SK-N-SH treated with all-trans-retinoic acid at 6 μM for 48 hours (cell line): Measurements from ENCODE around the gene PPARG.
"Not testable (repeated sequence)": the region's sequence is repeated elsewhere in the genome, so short reads cannot be mapped to it uniquely, and the experiment has no call there.

Experiments used
- ATAC-seq: fragments of 200-7000 bp; cut with Tn5 transposase; 3 replicates; pipeline ENCODE4 v1.9.1; 2020; ENCODE audit warnings: mild to moderate bottlenecking, moderate library complexity
- ARNTL ChIP-seq: fragments of 450-650 bp; formaldehyde crosslinking; IDR thresholded peaks from 2 replicates; pipeline ENCODE4 v1.5.0; 2020; ENCODE audit warnings: low read depth, mild to moderate bottlenecking, moderate library complexity, borderline replicate concordance
- BACH2 ChIP-seq: fragments of 250-450 bp; sonication (Bioruptor Pico); IDR thresholded peaks from 2 replicates; pipeline ENCODE4 v1.9.0; 2021; ENCODE audit warnings: mild to moderate bottlenecking, borderline replicate concordance
- CSDC2 ChIP-seq: fragments of 250-450 bp; sonication (Bioruptor Pico); IDR thresholded peaks from 2 replicates; pipeline ENCODE4 v1.5.0; 2020; ENCODE audit warnings: mild to moderate bottlenecking, moderate library complexity
- ESRRG ChIP-seq: fragments of 250-450 bp; sonication (Bioruptor Pico); IDR thresholded peaks from 2 replicates; pipeline ENCODE4 v1.6.1; 2021; ENCODE audit warnings: mild to moderate bottlenecking
- GLIS3 ChIP-seq: fragments of 250-450 bp; sonication (Bioruptor Pico); IDR thresholded peaks from 2 replicates; pipeline ENCODE4 v1.5.0; 2020; ENCODE audit warnings: mild to moderate bottlenecking, moderate library complexity
- ISL1 ChIP-seq: fragments of 250-450 bp; sonication (Bioruptor Pico); IDR thresholded peaks from 2 replicates; pipeline ENCODE4 v2.1.2; 2022; ENCODE audit warnings: mild to moderate bottlenecking, moderate library complexity
- OSR1 ChIP-seq: fragments of 250-450 bp; sonication (Bioruptor Pico); IDR thresholded peaks from 2 replicates; pipeline ENCODE4 v1.8.0; 2022; ENCODE audit warnings: moderate library complexity, mild to moderate bottlenecking, inconsistent platforms
- PPARA ChIP-seq: fragments of 250-450 bp; sonication (Bioruptor Pico); IDR thresholded peaks from 2 replicates; pipeline ENCODE4 v1.5.0; 2020; ENCODE audit warnings: mild to moderate bottlenecking, borderline replicate concordance
- RARB ChIP-seq: fragments of 250-450 bp; sonication (Bioruptor Pico); IDR thresholded peaks from 2 replicates; pipeline ENCODE4 v1.8.0; 2021; ENCODE audit warnings: mild to moderate bottlenecking, moderate library complexity
- SNAI2 ChIP-seq: fragments of 250-450 bp; sonication (Bioruptor Pico); IDR thresholded peaks from 2 replicates; pipeline ENCODE4 v1.5.0; 2020; ENCODE audit warnings: mild to moderate bottlenecking, moderate library complexity
- TCF4 ChIP-seq: fragments of 250-450 bp; sonication (Bioruptor Pico); IDR thresholded peaks from 2 replicates; pipeline ENCODE4 v1.8.0; 2021; ENCODE audit warnings: mild to moderate bottlenecking, moderate library complexity, borderline replicate concordance
- TOX ChIP-seq: fragments of 250-450 bp; sonication (Bioruptor Pico); IDR thresholded peaks from 2 replicates; pipeline ENCODE4 v1.8.0; 2021; ENCODE audit warnings: mild to moderate bottlenecking, moderate library complexity, borderline replicate concordance
- ZC3H10 ChIP-seq: fragments of 250-450 bp; sonication (Bioruptor Pico); IDR thresholded peaks from 2 replicates; pipeline ENCODE4 v1.5.1; 2021; ENCODE audit warnings: mild to moderate bottlenecking, moderate library complexity
- ZFP3 ChIP-seq: fragments of 250-450 bp; sonication (Bioruptor Pico); IDR thresholded peaks from 2 replicates; pipeline ENCODE4 v1.5.0; 2020; ENCODE audit warnings: mild to moderate bottlenecking, moderate library complexity
- ZFP30 ChIP-seq: fragments of 450-650 bp; formaldehyde crosslinking; IDR thresholded peaks from 2 replicates; pipeline ENCODE4 v1.5.0; 2022; ENCODE audit warnings: mild to moderate bottlenecking, moderate library complexity
- ZNF565 ChIP-seq: fragments of 450-650 bp; formaldehyde crosslinking; conservative IDR thresholded peaks from 2 replicates; pipeline ENCODE4 v1.5.0; 2020; ENCODE audit warnings: low read depth, mild to moderate bottlenecking, moderate library complexity
- ZNF70 ChIP-seq: fragments of 450-650 bp; formaldehyde crosslinking; IDR thresholded peaks from 2 replicates; pipeline ENCODE4 v1.5.0; 2020; ENCODE audit warnings: mild to moderate bottlenecking, moderate library complexity
- ZNF8 ChIP-seq: fragments of 450-650 bp; formaldehyde crosslinking; IDR thresholded peaks from 2 replicates; pipeline ENCODE4 v1.5.0; 2020; ENCODE audit warnings: mild to moderate bottlenecking, moderate library complexity
- TF ChIP-seq, protein P1 (sequence below): fragments of 250-450 bp; sonication (Bioruptor Pico); IDR thresholded peaks from 2 replicates; pipeline ENCODE4 v1.5.1; 2021; ENCODE audit warnings: mild to moderate bottlenecking, moderate library complexity
- TF ChIP-seq, protein P2 (sequence below): fragments of 250-450 bp; sonication (Bioruptor Pico); IDR thresholded peaks from 2 replicates; pipeline ENCODE4 v1.5.1; 2020; ENCODE audit warnings: low read depth, mild to moderate bottlenecking, moderate library complexity
- TF ChIP-seq, protein P3 (sequence below): fragments of 250-450 bp; sonication (Bioruptor Pico); IDR thresholded peaks from 2 replicates; pipeline ENCODE4 v1.8.0; 2021; ENCODE audit warnings: low read depth, mild to moderate bottlenecking, moderate library complexity, borderline replicate concordance
- TF ChIP-seq, protein P4 (sequence below): fragments of 250-450 bp; sonication (Bioruptor Pico); IDR thresholded peaks from 2 replicates; pipeline ENCODE4 v1.8.0; 2020; ENCODE audit warnings: mild to moderate bottlenecking, moderate library complexity, borderline replicate concordance
- TF ChIP-seq, protein P5 (sequence below): fragments of 250-450 bp; sonication (Bioruptor Pico); IDR thresholded peaks from 2 replicates; pipeline ENCODE4 v1.5.0; 2020; ENCODE audit warnings: mild to moderate bottlenecking, moderate library complexity

PPARG gene

DNA sequence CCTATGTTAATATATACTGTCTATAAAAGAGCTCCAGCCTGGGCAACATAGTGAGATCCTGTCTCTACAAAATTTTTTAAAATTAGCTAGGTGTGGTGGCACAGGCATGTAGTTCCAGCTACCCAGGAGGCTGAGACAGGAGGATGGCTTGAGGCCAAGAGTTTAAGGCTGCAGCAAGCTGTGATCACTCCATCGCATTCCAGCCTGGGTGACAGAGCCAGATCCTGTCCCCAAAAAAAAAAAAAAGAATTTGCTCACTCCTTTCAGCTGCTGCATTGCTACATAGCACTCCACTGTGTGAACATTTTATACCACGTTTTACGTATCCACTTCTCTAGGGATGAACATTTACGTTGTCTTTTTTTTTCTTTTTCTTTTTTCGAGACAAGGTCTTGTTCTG is 189.5 kb downstream of the PPARG start (continued):
- TF ChIP-seq, protein P1, sequence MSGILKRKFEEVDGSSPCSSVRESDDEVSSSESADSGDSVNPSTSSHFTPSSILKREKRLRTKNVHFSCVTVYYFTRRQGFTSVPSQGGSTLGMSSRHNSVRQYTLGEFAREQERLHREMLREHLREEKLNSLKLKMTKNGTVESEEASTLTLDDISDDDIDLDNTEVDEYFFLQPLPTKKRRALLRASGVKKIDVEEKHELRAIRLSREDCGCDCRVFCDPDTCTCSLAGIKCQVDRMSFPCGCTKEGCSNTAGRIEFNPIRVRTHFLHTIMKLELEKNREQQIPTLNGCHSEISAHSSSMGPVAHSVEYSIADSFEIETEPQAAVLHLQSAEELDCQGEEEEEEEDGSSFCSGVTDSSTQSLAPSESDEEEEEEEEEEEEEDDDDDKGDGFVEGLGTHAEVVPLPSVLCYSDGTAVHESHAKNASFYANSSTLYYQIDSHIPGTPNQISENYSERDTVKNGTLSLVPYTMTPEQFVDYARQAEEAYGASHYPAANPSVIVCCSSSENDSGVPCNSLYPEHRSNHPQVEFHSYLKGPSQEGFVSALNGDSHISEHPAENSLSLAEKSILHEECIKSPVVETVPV (CRISPR knock-in tag), result no peak
- TF ChIP-seq TCF4 (CRISPR knock-in tag), result no peak
- TF ChIP-seq ESRRG (CRISPR knock-in tag), result no peak
- no peak for TF ChIP-seq BACH2 (CRISPR knock-in tag)
- TF ChIP-seq, all 23 proteins: peak for 0

DNA sequence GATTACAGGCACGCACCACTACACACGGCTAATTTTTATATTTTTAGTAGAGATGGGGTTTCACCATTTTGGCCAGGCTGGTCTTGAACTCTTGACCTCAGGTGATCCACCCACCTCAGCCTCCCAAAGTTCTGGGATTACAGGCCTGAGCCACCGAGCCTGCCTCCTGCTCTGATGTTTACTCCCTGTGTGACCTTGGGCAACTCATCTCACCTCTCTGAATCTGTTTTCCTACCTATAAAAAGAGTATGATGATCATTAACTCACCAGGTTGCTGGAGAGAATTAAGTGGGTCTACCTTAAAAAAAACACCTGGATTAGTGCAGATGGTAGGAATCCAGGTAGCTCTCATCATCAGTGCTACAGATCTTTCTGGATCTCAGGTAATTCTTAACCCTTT is 190.3 kb downstream of the PPARG start:
- not testable (repeated sequence) for ATAC-seq

DNA sequence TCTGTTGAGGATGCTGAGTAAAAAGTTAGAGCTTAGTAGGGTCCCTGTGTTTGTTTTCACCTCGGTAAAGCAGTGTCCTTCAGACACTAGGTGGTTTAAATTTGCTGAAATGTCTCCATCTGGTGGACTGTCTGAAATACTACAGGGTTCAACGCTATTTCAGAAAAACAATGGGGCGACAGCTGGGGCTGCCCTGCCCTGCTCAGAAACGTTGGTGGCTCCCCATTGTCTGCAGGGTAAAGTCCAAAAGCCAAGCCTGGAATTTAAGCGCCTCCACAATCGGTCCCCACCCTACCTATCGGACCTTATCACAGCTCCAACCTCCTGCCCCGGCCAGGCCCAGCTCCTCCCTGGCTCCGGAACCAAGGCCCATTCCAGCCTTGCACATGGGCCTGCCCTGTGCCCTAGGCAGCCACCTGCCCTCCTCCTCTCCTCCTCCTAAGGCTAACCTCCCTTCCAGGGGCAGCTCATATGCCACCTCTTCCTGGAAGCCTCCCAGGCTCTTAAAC is 191.1 kb downstream of the PPARG start:
- peak; percentile 53 for ATAC-seq
- TF ChIP-seq RARB (CRISPR knock-in tag) (no peak), ISL1 (CRISPR knock-in tag) (no peak), ZFP3 (CRISPR knock-in tag) (no peak), OSR1 (CRISPR knock-in tag) (no peak), ZC3H10 (CRISPR knock-in tag) (no peak), CSDC2 (no peak)
- TF ChIP-seq, all 23 proteins: peak for 0

DNA sequence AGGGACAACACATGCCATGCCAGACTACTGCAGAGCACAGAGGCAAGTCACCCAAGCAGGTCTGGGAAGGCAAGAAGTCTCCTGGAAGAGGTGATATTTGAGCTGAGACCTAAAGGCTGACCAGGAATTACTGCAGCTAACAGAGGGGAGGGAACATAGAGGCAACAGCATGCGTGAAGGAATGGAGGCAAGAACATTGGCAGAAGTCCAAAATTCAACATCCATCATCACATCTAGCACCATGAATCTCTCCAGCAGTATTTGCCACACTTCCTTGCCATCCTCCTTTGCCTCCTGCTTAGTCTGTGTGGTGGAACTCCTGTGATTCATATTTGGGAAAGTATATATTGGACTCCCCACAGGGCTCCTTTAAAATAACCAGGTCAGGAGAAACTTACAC is 194.5 kb downstream of the PPARG start:
- no peak for TF ChIP-seq TOX (CRISPR knock-in tag)
- no peak for TF ChIP-seq ZC3H10 (CRISPR knock-in tag)
- TF ChIP-seq, protein P2, sequence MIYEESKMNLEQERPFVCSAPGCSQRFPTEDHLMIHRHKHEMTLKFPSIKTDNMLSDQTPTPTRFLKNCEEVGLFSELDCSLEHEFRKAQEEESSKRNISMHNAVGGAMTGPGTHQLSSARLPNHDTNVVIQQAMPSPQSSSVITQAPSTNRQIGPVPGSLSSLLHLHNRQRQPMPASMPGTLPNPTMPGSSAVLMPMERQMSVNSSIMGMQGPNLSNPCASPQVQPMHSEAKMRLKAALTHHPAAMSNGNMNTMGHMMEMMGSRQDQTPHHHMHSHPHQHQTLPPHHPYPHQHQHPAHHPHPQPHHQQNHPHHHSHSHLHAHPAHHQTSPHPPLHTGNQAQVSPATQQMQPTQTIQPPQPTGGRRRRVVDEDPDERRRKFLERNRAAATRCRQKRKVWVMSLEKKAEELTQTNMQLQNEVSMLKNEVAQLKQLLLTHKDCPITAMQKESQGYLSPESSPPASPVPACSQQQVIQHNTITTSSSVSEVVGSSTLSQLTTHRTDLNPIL (CRISPR knock-in tag), result no peak
- no peak for TF ChIP-seq PPARA (CRISPR knock-in tag)
- TF ChIP-seq SNAI2 (CRISPR knock-in tag), result no peak
- no peak for TF ChIP-seq ARNTL (CRISPR knock-in tag)
- TF ChIP-seq, protein P1 (CRISPR knock-in tag), result no peak
- TF ChIP-seq, protein P3, sequence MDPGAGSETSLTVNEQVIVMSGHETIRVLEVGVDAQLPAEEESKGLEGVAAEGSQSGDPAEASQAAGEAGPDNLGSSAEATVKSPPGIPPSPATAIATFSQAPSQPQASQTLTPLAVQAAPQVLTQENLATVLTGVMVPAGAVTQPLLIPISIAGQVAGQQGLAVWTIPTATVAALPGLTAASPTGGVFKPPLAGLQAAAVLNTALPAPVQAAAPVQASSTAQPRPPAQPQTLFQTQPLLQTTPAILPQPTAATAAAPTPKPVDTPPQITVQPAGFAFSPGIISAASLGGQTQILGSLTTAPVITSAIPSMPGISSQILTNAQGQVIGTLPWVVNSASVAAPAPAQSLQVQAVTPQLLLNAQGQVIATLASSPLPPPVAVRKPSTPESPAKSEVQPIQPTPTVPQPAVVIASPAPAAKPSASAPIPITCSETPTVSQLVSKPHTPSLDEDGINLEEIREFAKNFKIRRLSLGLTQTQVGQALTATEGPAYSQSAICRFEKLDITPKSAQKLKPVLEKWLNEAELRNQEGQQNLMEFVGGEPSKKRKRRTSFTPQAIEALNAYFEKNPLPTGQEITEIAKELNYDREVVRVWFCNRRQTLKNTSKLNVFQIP (CRISPR knock-in tag), result no peak
- no peak for TF ChIP-seq ZNF565 (CRISPR knock-in tag)
- TF ChIP-seq ZNF8 (CRISPR knock-in tag), result no peak
- TF ChIP-seq ZFP3 (CRISPR knock-in tag), result no peak
- no peak for TF ChIP-seq ZFP30
- TF ChIP-seq, protein P4, sequence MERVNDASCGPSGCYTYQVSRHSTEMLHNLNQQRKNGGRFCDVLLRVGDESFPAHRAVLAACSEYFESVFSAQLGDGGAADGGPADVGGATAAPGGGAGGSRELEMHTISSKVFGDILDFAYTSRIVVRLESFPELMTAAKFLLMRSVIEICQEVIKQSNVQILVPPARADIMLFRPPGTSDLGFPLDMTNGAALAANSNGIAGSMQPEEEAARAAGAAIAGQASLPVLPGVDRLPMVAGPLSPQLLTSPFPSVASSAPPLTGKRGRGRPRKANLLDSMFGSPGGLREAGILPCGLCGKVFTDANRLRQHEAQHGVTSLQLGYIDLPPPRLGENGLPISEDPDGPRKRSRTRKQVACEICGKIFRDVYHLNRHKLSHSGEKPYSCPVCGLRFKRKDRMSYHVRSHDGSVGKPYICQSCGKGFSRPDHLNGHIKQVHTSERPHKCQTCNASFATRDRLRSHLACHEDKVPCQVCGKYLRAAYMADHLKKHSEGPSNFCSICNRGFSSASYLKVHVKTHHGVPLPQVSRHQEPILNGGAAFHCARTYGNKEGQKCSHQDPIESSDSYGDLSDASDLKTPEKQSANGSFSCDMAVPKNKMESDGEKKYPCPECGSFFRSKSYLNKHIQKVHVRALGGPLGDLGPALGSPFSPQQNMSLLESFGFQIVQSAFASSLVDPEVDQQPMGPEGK, result no peak
- no peak for TF ChIP-seq GLIS3 (CRISPR knock-in tag)
- no peak for TF ChIP-seq BACH2 (CRISPR knock-in tag)
- TF ChIP-seq RARB (CRISPR knock-in tag), result no peak
- no peak for TF ChIP-seq ZNF70 (CRISPR knock-in tag)
- TF ChIP-seq, protein P5, sequence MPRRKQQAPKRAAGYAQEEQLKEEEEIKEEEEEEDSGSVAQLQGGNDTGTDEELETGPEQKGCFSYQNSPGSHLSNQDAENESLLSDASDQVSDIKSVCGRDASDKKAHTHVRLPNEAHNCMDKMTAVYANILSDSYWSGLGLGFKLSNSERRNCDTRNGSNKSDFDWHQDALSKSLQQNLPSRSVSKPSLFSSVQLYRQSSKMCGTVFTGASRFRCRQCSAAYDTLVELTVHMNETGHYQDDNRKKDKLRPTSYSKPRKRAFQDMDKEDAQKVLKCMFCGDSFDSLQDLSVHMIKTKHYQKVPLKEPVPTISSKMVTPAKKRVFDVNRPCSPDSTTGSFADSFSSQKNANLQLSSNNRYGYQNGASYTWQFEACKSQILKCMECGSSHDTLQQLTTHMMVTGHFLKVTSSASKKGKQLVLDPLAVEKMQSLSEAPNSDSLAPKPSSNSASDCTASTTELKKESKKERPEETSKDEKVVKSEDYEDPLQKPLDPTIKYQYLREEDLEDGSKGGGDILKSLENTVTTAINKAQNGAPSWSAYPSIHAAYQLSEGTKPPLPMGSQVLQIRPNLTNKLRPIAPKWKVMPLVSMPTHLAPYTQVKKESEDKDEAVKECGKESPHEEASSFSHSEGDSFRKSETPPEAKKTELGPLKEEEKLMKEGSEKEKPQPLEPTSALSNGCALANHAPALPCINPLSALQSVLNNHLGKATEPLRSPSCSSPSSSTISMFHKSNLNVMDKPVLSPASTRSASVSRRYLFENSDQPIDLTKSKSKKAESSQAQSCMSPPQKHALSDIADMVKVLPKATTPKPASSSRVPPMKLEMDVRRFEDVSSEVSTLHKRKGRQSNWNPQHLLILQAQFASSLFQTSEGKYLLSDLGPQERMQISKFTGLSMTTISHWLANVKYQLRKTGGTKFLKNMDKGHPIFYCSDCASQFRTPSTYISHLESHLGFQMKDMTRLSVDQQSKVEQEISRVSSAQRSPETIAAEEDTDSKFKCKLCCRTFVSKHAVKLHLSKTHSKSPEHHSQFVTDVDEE (CRISPR knock-in tag), result no peak
- no peak for ATAC-seq
